MCF 10A (cell line): ENCODE results near the gene WDR83. TPM values are rescaled to one million over a fixed set of nuclear protein-coding genes. Genes with fewer than 3 reads are reported as not detected.

Experiments
- BruUV-seq: library from RNA; stranded (reverse); fragments of 400-500 nt; replicated peaks from 2 replicates; lab custom pipeline; 2021; lab: Mats Ljungman, UMichigan
- CTCF ChIA-PET: fragments of 300-600 bp; sonication (Branson Sonifier 250); formaldehyde crosslinking; extraction: SDS; loops from one replicate; lab custom pipeline; 2021; ENCODE audit warnings: antibody characterized with exemption, inconsistent platforms; lab: Yijun Ruan, JAX
- POLR2A ChIA-PET: fragments of 300-600, 350-650 bp; sonication (Branson Sonifier 250); formaldehyde crosslinking; extraction: SDS; loops from one replicate; lab custom pipeline; 2020; ENCODE audit warnings: antibody characterized with exemption, inconsistent platforms; lab: Yijun Ruan, JAX
- DNase-seq: peaks from one replicate; pipeline ENCODE4 v3.0.0-alpha.2; 2018; ENCODE audit not compliant: unreplicated experiment
- H3K27ac Mint-ChIP-seq: one replicate; pipeline ENCODE4 v1.8.0; 2022; ENCODE audit warnings: mild to moderate bottlenecking, low read depth, mixed read lengths; ENCODE audit not compliant: unreplicated experiment
- H3K27me3 Mint-ChIP-seq: one replicate; pipeline ENCODE4 v1.8.0; 2022; ENCODE audit warnings: mixed read lengths; ENCODE audit not compliant: insufficient read depth, unreplicated experiment
- H3K36me3 Mint-ChIP-seq: one replicate; pipeline ENCODE4 v1.8.0; 2022; ENCODE audit warnings: mild to moderate bottlenecking, moderate library complexity, mixed read lengths; ENCODE audit not compliant: insufficient read depth, unreplicated experiment
- H3K4me1 Mint-ChIP-seq: one replicate; pipeline ENCODE4 v1.8.0; 2022; ENCODE audit warnings: mixed read lengths; ENCODE audit not compliant: insufficient read depth, unreplicated experiment
- H3K4me3 Mint-ChIP-seq: one replicate; pipeline ENCODE4 v1.8.0; 2022; ENCODE audit warnings: mild to moderate bottlenecking, moderate library complexity, mixed read lengths; ENCODE audit not compliant: unreplicated experiment
- H3K9me3 Mint-ChIP-seq: one replicate; pipeline ENCODE4 v1.8.0; 2022; ENCODE audit warnings: mixed read lengths; ENCODE audit not compliant: unreplicated experiment
- CTCF ChIP-seq: fragments of 200-600 bp; IDR thresholded peaks from one replicate; pipeline ENCODE4 v1.8.0; 2022; ENCODE audit warnings: antibody characterized with exemption, mild to moderate bottlenecking; ENCODE audit not compliant: unreplicated experiment
- intact Hi-C: fragments of 100-400 bp; cut with micrococcal nuclease; formaldehyde crosslinking; loops from 2 replicates; pipeline ENCODE4 v1.14.1; 2022
- total RNA-seq: library from RNA; stranded (reverse); gene quantifications from 2 replicates; pipeline ENCODE4 v1.2.3, GENCODE V29; 2022

The WDR83 gene
- total RNA-seq, 1 experiment from 2014 or later: 11.7 TPM

- no peak overlapping the region for H3K4me3 Mint-ChIP-seq
- TF ChIP-seq CTCF: no peak
- POLR2A ChIA-PET: interaction anchor here (2.4 kb wide), 1 partner anchor 17 kb away, joined by 17 read pairs; the partner anchor contains the start of gene DHPS
Observed at GRCh38 chr19:12664406-12665280, 2.0 kb upstream of the WDR83 start.

GRCh38 chr19:12665281-12665573 lies 1.4 kb upstream of the WDR83 start:
- Mint-ChIP-seq H3K27me3 (no peaks in the 10 kb centered on the region), H3K27ac (no peak overlapping the region), H3K4me1 (peaks cover 7% of the 10 kb centered on the region), H3K9me3 (no peaks in the 10 kb centered on the region), H3K4me3 (no peak overlapping the region), H3K36me3 (peaks cover 56% of the 10 kb centered on the region)
- no peak for DNase-seq
- POLR2A ChIA-PET: interaction anchor here (1.0 to 2.4 kb wide), 3 partner anchors 16 to 181 kb away, joined by 3 to 23 read pairs (median 17); partner anchors contain the start of genes DHPS, ZNF490, ZNF709 and ZNF791
- no TSS peak for BruUV-seq
- intact Hi-C loops: loop anchor here (10.0 kb wide), 1 partner anchor 500 kb away; the partner anchor contains the start of gene ZNF136
- CTCF ChIA-PET: interaction anchor here (0.7 kb wide), 1 partner anchor 742 kb away, joined by 3 read pairs; no protein-coding TSS in a partner anchor
- TF ChIP-seq CTCF: no peak

More at GRCh38 chr19:12664406-12665280, 2.0 kb upstream of the WDR83 start:
- no peak overlapping the region for H3K27ac Mint-ChIP-seq
- peaks cover 57% of the 10 kb centered on the region for H3K36me3 Mint-ChIP-seq
- BruUV-seq: no TSS peak
- H3K9me3 Mint-ChIP-seq: no peaks in the 10 kb centered on the region
- DNase-seq: no peak
- peaks cover 7% of the 10 kb centered on the region for H3K4me1 Mint-ChIP-seq
- intact Hi-C loops: loop anchor here (10.0 kb wide), 1 partner anchor 500 kb away; the partner anchor contains the start of gene ZNF136
- no peaks in the 10 kb centered on the region for H3K27me3 Mint-ChIP-seq
- CTCF ChIA-PET: interaction anchor here (0.7 kb wide), 1 partner anchor 741 kb away, joined by 3 read pairs; no protein-coding TSS in a partner anchor

GRCh38 chr19:12665671-12666264 lies 839 bp upstream of the WDR83 start:
- peak overlapping the region; percentile 92 for H3K4me3 Mint-ChIP-seq
- no peaks in the 10 kb centered on the region for H3K27me3 Mint-ChIP-seq
- ChIA-PET CTCF (interaction anchor here (0.6 to 1.3 kb wide), 3 partner anchors 11 to 1798 kb away, joined by 3 to 4 read pairs (median 3); no protein-coding TSS in a partner anchor), POLR2A (interaction anchor here (0.6 to 2.4 kb wide), 10 partner anchors 11 to 1579 kb away, joined by 3 to 23 read pairs (median 4); partner anchors contain the start of genes DHPS, ZNF136, ZNF490 and ZNF709)
- no peak for TF ChIP-seq CTCF
- H3K9me3 Mint-ChIP-seq: no peaks in the 10 kb centered on the region
- no peak for DNase-seq
- BruUV-seq: no TSS peak
- peaks cover 7% of the 10 kb centered on the region for H3K4me1 Mint-ChIP-seq
- intact Hi-C loops: loop anchor here (10.0 kb wide), 1 partner anchor 501 kb away; the partner anchor contains the start of gene ZNF136
- H3K27ac Mint-ChIP-seq: peak overlapping the region; percentile 89
- H3K36me3 Mint-ChIP-seq: peaks cover 53% of the 10 kb centered on the region
